Activated T-cell treated with anti-CD3 and anti-CD28 coated beads for 1 hour (primary cell): ENCODE measurements around the gene FAM53B.
"Not testable (repeated sequence)": the region's sequence is repeated elsewhere in the genome, so short reads cannot be mapped to it uniquely, and the experiment has no call there.

ENCODE experiments used
- DNase-seq: peaks from one replicate; pipeline ENCODE4 v3.0.0-alpha.2; 2020; ENCODE audit warnings: low read depth

Gene FAM53B

GRCh38 chr10:124596962-124597845, 147.0 kb downstream of the FAM53B start:
- no peak for DNase-seq

- no peak for DNase-seq
Observed at GRCh38 chr10:124596116-124596785, 147.9 kb downstream of the FAM53B start.

- DNase-seq = no peak
Observed at GRCh38 chr10:124595143-124595883, 148.9 kb downstream of the FAM53B start.

- no peak for DNase-seq
Observed at GRCh38 chr10:124594240-124594639, 149.9 kb downstream of the FAM53B start.

GRCh38 chr10:124593431-124593985, 150.7 kb downstream of the FAM53B start:
- DNase-seq = no peak

- DNase-seq = no peak
Observed at GRCh38 chr10:124592736-124593430, 151.3 kb downstream of the FAM53B start.

GRCh38 chr10:124592101-124592500, 152.1 kb downstream of the FAM53B start:
- DNase-seq = no peak

GRCh38 chr10:124591123-124591495, 153.1 kb downstream of the FAM53B start:
- DNase-seq = no peak

GRCh38 chr10:124590216-124591122, 153.7 kb downstream of the FAM53B start:
- no peak for DNase-seq

- DNase-seq = no peak
Observed at GRCh38 chr10:124589491-124590041, 154.6 kb downstream of the FAM53B start.

- DNase-seq = no peak
Observed at GRCh38 chr10:124588736-124589490, 155.3 kb downstream of the FAM53B start.

GRCh38 chr10:124588341-124588735, 155.8 kb downstream of the FAM53B start:
- not testable (repeated sequence) for DNase-seq

- no peak for DNase-seq
Observed at GRCh38 chr10:124587811-124588211, 156.4 kb downstream of the FAM53B start.

GRCh38 chr10:124586142-124586541, 158.0 kb downstream of the FAM53B start:
- DNase-seq = no peak

- no peak for DNase-seq
Observed at GRCh38 chr10:124579011-124579399, 165.2 kb downstream of the FAM53B start.

GRCh38 chr10:124578231-124579010, 165.8 kb downstream of the FAM53B start:
- DNase-seq = no peak

- no peak for DNase-seq
Observed at GRCh38 chr10:124577651-124578050, 166.5 kb downstream of the FAM53B start.

- no peak for DNase-seq
Observed at GRCh38 chr10:124576526-124577420, 167.4 kb downstream of the FAM53B start.
